Bronchial epithelial cell (primary cell): Measurements from ENCODE around the gene ASB4. TPM values are rescaled to one million over a fixed set of nuclear protein-coding genes. Genes with fewer than 3 reads are reported as not detected.

Experiments used
- DNase-seq: peaks from one replicate; pipeline ENCODE4 v3.0.0-alpha.2; 2010; ENCODE audit warnings: low read depth
- FAIRE-seq: peaks from 2 replicates; lab custom pipeline; 2011; peaks lifted over from hg19 to GRCh38; lab: Jason Lieb, UNC
- H3K27me3 ChIP-seq: 2 replicates; pipeline ENCODE4 v1.5.1; 2011; ENCODE audit warnings: low read length; ENCODE audit not compliant: control insufficient read depth, insufficient read depth
- H3K36me3 ChIP-seq: 2 replicates; pipeline ENCODE4 v1.5.1; 2011; ENCODE audit warnings: low read length; ENCODE audit not compliant: control insufficient read depth, insufficient read depth
- H3K4me3 ChIP-seq: 2 replicates; pipeline ENCODE4 v1.5.1; 2011; ENCODE audit warnings: mild to moderate bottlenecking, low read depth, low read length, control low read depth
- total RNA-seq: library from RNA; depleted of rRNA; stranded (reverse); fragments of >200 nt; gene quantifications from 2 replicates; pipeline ENCODE4 v1.2.1, GENCODE V29; 2014
- TF ChIP-seq, protein P1 (sequence below): IDR thresholded peaks from 2 replicates; pipeline ENCODE4 v1.5.1; 2011; ENCODE audit warnings: mild to moderate bottlenecking, moderate library complexity, low read length, control low read depth, inconsistent platforms; ENCODE audit not compliant: insufficient read depth, severe bottlenecking

Gene ASB4
- total RNA-seq, 1 donor from 2014 or later: under 0.01 TPM

DNA sequence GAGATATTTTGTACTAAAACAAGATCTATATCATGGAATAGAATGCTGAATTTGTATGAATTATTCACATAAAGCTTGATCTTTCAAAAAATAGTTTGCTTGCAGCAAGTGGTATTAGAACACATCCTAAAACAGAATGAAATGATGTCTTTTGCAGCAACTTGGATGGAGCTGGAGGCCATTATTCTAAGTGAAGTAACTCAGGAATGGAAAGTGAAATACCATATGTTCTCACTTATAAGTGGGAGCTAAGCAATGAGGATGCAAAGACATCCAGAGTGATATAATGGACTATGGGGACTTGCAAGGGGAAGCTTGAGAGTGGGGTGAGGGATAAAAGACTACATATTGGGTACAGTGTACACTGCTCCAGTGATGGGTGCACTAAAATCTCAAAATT lies 53.7 kb downstream of the ASB4 start:
- Histone ChIP-seq H3K4me3 (no peak overlapping the region), H3K36me3 (no peaks in the 10 kb centered on the region), H3K27me3 (peaks cover 5% of the 10 kb centered on the region)
- FAIRE-seq: no peak
- TF ChIP-seq, protein P1, sequence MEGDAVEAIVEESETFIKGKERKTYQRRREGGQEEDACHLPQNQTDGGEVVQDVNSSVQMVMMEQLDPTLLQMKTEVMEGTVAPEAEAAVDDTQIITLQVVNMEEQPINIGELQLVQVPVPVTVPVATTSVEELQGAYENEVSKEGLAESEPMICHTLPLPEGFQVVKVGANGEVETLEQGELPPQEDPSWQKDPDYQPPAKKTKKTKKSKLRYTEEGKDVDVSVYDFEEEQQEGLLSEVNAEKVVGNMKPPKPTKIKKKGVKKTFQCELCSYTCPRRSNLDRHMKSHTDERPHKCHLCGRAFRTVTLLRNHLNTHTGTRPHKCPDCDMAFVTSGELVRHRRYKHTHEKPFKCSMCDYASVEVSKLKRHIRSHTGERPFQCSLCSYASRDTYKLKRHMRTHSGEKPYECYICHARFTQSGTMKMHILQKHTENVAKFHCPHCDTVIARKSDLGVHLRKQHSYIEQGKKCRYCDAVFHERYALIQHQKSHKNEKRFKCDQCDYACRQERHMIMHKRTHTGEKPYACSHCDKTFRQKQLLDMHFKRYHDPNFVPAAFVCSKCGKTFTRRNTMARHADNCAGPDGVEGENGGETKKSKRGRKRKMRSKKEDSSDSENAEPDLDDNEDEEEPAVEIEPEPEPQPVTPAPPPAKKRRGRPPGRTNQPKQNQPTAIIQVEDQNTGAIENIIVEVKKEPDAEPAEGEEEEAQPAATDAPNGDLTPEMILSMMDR: no peak
- no peak for DNase-seq

DNA sequence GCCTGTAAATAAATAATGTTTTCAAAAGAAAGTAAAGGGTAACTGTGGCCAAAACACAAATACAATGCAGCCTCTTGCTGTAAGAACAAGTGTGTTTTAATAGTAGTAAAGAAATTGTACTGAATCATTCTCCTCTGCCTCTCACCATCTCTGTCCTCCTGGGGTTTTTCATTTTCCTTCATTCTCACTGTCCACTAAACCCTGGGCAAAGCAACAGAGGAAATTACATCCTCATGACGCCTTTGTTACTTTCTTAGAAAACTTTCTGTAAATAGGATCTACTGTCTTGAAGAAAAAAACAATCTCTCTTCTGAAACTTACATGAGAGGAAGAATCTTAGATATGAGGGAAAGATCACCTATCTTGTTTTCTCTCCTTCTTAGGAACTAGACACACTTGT lies 54.6 kb downstream of the ASB4 start:
- TF ChIP-seq, protein P1: no peak
- no peaks in the 10 kb centered on the region for H3K36me3 ChIP-seq
- peaks cover 1% of the 10 kb centered on the region for H3K27me3 ChIP-seq
- no peak overlapping the region for H3K4me3 ChIP-seq
- FAIRE-seq (no peak), DNase-seq (no peak)

DNA sequence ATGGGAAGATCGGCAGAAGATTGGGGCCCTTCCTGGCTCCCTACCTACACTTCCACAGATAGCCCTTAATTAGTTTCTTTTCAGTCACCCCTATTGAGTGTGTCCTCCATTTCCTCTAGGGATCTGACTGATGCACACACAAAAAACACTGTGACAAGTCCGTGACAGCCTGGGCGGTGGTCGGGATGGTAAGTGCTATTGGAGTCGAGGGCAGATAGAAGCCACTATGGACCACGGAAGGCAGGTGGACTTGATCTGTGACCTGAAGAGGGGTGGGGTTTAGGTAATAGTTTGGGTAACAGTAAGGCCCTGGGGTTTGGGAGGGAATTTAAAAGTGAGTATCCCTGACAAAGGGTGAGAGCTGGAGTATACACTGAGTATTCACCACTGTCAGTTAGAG lies 57.6 kb downstream of the ASB4 start:
- no peak for DNase-seq

DNA sequence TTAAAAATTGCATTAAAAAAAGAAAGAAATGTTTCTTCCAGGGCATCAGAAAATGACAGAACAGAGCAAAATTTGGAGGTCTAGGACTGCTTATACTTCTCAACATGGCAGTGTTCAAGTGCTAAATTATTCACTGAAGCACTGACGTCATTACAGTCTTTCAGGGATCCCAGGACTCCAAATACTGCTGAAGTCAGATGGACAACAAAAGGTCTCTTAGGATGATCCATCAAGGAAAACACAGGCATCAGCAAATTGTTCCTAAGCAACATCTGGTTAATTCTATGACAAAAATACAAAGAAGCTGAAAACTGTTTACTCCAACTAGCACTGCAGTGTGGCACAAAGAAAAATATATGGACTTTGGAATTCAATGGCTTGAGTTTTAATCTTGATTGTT lies 58.4 kb downstream of the ASB4 start:
- no peak for FAIRE-seq
- Histone ChIP-seq H3K4me3 (no peak overlapping the region), H3K36me3 (no peaks in the 10 kb centered on the region), H3K27me3 (no peaks in the 10 kb centered on the region)
- TF ChIP-seq, protein P1: no peak
- no peak for DNase-seq

More for the DNA sequence above, 57.6 kb downstream of the ASB4 start:
- Histone ChIP-seq H3K4me3 (no peak overlapping the region), H3K27me3 (peaks cover under 1% of the 10 kb centered on the region), H3K36me3 (no peaks in the 10 kb centered on the region)
- TF ChIP-seq, protein P1: no peak
- no peak for FAIRE-seq

DNA sequence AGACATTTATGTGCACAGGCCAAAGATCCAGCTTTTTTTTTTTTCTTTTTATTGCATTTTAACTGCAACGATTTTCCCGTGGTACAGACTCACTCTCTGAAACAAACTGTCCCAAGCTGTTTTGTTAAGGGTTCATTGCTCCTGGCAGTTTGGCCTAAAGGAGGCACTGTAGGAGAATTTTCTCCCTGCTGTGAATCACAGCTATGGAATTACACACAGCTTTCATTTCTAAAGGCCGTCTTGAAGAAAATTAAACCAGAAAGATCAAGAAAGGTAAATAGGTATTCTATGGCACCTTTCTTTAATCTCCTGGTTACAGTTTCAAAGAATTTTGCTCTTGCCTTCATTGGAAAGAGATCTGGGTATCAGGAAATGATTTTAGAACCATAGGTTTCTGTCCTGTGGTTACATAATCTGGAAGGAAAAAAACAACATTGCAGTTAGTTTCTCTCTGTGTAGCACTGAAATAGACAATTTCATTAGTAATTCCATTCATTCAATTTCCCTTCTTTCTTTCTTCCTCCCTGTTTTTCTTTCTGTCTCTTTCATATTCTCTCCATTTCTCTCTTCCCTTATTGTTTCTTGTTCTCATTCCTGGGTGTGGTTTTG lies 59.4 kb downstream of the ASB4 start:
- TF ChIP-seq, protein P1: peak; percentile 73
- Histone ChIP-seq H3K4me3 (peak overlapping the region; percentile 10), H3K27me3 (no peaks in the 10 kb centered on the region), H3K36me3 (no peaks in the 10 kb centered on the region)
- DNase-seq: peak; percentile 73
- FAIRE-seq: no peak

DNA sequence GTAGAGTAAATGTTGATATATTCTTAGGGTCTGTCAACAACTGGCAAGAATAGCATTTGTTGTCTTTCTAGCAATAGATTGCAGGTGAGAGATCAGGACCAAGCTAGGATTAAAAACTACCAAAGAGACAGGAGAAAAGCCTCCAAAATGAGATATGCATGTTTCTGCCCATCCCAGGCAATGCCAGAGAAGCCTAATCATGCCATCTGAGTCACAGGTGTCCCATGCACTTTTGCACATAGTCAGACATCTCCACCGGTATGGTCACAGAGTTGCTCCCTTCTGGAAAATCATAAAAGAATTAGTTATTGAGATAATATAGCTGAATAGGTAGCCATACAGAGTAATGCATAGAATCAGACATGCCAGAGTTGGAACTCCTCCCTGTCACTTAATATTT lies 59.9 kb downstream of the ASB4 start:
- no peaks in the 10 kb centered on the region for H3K36me3 ChIP-seq
- no peak overlapping the region for H3K4me3 ChIP-seq
- TF ChIP-seq, protein P1: no peak
- FAIRE-seq: no peak
- no peaks in the 10 kb centered on the region for H3K27me3 ChIP-seq
- DNase-seq: peak; percentile 62
